ENCODE results near the gene CDH18.

- TF ChIP-seq CTCF (IDR thresholded peaks at IDR 0.05) (no peak), POLR2A (IDR thresholded peaks at IDR 0.05) (no peak)
These were observed 455.1 kb downstream of the CDH18 start for GRCh38 chr5:19532936-19533335.
